H1 (cell line): Measurements from ENCODE around the gene MBP. TPM values are rescaled to one million over a fixed set of nuclear protein-coding genes. Genes with fewer than 3 reads are reported as not detected.

Source experiments
- CBX5 ChIP-seq: fragments of 300-800, 300-1000 bp; sonication (generic); IDR thresholded peaks from 2 replicates; pipeline ENCODE4 v1.7.1; 2016; ENCODE audit warnings: antibody characterized with exemption, low read length, low read depth
- CHD7 ChIP-seq: fragments of 300-600 bp; sonication (generic); IDR thresholded peaks from 2 replicates; pipeline ENCODE4 v1.7.1; 2012; ENCODE audit warnings: low read length, moderate library complexity, mild to moderate bottlenecking, inconsistent platforms; ENCODE audit not compliant: insufficient replicate concordance
- EP300 ChIP-seq, 2 experiments: IDR thresholded peaks; 1 replicate in 1 of 2; 2 replicates in 1 of 2; pipeline ENCODE4 v1.6.1; 2011 to 2012; ENCODE audit warnings: low read depth in 2 of 2, low read length in 2 of 2, mild to moderate bottlenecking in 2 of 2, borderline replicate concordance in 1 of 2, inconsistent platforms in 1 of 2, moderate library complexity in 1 of 2
- KDM4A ChIP-seq: IDR thresholded peaks from one replicate; pipeline ENCODE4 v1.7.1; 2012; ENCODE audit warnings: low read depth, mild to moderate bottlenecking, moderate library complexity, low read length, inconsistent platforms; ENCODE audit not compliant: severe bottlenecking
- MAX ChIP-seq: IDR thresholded peaks from 2 replicates; pipeline ENCODE4 v1.6.1; 2012; ENCODE audit warnings: inconsistent platforms
- YY1 ChIP-seq: IDR thresholded peaks from 2 replicates; pipeline ENCODE4 v1.6.1; 2011; ENCODE audit warnings: low read depth, mild to moderate bottlenecking, low read length
- ZNF274 ChIP-seq: IDR thresholded peaks from 2 replicates; pipeline ENCODE4 v1.7.0; 2012; ENCODE audit warnings: low read length, borderline replicate concordance; ENCODE audit errors: extremely low read depth
- polyA plus RNA-seq, 7 experiments: library from polyadenylated mRNA; depleted of rRNA in 3 of 7; stranded (reverse) in 5 of 7; unstranded in 2 of 7; fragments of >200 nt in 5 of 7; fragments of 200-250 nt in 2 of 7; gene quantifications; 1 replicate in 5 of 7; 2 replicates in 1 of 7; 4 replicates in 1 of 7; pipeline versions ENCODE4 v1.2.1 to v1.2.3, GENCODE V29; 2011 to 2013; ENCODE audit warnings: missing spikeins in 2 of 7, mixed read lengths in 2 of 7
- total RNA-seq: library from RNA; stranded (reverse); fragmentation: NEBNext Ultra II Directional; extraction: Animal tissue kit (Norgen Biotek cat#: 25700); gene quantifications from 2 replicates; pipeline ENCODE4 v1.2.1, GENCODE V29; 2021

Gene MBP
- total and polyA plus RNA-seq, 2 of the 8 experiments (the other 6 are each of a cell fraction or from before 2014, with no cell fraction given) = 7.7 to 19.2 TPM

- no peak for TF ChIP-seq CHD7
- TF ChIP-seq ZNF274 = no peak
- TF ChIP-seq CBX5 = no peak
- TF ChIP-seq YY1 = no peak
- TF ChIP-seq MAX = no peak
- TF ChIP-seq KDM4A = no peak
- TF ChIP-seq EP300 (IDR thresholded peaks at IDR 0.05; ENCODE audit: borderline replicate concordance in 1 of 2, low read depth in 2 of 2, low read length in 2 of 2) = no peak
Measured at GRCh38 chr18:77012120-77012519, 120.5 kb downstream of the MBP start (continued).
